Tongue (tissue), 2 donors: ENCODE data around the gene PDCD1. TPM values are rescaled to one million over a fixed set of nuclear protein-coding genes. Genes with fewer than 3 reads are reported as not detected.

Experiments used
- DNase-seq: peaks from one replicate; pipeline ENCODE4 v3.0.0-alpha.2; 2015
- total RNA-seq: library from RNA; depleted of rRNA; stranded (reverse); fragments of >200 nt; gene quantifications from one replicate; pipeline ENCODE4 v1.2.3, GENCODE V29; 2014

PDCD1 gene
- total RNA-seq, 1 donor from 2014 or later = not detected

DNA sequence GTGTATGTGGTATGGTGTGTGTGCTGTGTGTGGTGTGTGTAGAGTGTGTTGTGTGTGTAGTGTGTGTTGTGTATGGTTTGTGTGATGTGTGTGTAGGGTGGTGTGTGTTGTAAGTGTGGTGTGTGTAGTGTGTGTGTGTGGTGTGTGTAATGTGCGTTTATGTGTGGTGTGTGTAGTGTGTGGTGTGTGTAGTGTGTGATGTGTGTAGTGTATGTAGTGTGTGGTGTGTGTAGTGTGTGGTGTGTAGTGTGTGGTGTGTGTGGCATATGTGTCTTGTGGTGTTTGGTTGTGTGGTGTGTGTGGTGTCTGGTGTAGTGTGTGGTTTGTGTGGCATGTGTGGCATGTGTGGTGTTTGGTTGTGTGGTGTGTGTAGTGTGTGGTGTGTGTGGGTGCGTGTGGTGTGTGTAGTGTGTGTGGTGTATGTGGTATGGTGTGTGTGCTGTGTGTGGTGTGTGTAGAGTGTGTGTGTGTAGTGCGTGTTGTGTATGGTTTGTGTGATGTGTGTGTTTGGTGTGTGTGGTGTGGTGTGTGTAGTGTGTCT is 6.8 kb upstream of the PDCD1 start:
- DNase-seq = no peak

DNA sequence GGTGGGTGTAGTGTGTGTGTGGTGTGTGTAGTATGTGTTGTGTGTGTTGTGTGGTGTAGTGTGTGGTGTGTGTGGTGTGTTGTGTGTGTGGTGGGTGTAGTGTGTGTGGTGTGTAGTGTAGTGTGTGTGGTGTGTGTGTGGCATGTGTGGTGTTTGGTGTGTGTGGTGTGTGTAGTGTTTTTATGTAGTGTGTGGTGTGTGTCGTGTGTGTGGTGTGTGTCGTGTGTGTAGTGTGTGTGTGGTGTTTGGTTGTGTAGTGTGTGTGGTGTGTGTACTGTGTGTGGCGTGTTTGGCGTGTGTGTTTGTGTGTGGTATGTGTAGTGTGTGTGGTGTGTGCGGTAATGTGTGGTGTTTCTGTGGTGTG is 6.1 kb upstream of the PDCD1 start:
- DNase-seq = no peak

DNA sequence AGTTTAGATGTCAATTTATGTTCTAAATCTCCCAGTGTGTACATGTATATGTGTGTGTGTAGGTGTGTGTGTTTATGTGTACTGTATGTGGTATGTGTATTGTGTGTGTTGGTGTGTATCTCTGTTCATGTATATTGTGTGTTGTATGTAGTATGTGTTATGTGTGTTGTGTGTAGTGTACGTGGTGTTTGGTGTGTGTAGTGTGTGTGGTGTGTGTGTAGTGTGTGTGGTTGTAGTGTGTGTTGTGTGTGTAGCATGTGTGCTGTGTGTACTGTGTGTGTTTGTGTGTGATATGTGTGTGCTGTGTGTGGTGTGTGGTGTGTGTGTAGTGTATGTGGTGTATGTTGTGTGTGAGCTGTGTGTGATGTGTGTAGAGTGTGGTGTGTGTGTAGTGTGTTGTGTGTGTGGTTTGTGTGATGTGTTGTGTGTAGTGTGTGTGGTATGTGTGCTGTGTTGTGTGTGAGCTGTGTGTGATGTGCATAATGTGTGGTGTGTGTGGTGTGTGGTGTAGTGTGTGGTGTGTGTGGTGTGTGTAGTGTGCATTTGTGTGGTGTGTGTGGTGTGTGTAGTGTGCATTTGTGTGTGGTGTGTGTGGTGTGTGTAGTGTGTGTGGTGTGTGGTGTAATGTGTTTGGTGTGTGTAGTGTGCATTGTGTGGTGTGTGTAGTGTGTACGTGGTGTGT is 5.6 kb upstream of the PDCD1 start:
- no peak for DNase-seq

DNA sequence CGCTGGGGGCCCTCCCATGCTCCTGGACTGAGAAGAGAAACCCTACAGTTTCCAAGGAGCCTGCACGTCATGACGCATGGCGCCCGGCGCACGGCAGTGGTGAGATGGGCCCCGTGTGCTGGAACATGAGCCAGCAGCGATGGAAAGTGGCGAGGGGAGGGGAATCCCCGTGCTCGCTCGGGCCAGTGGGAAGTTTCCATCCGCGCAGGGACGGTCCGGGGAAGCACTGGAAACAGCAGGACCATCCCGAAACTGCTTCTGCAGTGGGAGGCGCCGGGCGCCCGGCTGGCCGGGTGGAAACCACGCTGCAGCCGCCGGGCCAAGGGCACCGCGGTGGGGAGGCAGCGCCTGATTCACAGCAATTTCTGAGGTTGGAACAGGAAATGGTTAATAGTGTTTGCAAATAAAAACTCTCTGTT is 4.9 kb upstream of the PDCD1 start:
- DNase-seq = no peak

DNA sequence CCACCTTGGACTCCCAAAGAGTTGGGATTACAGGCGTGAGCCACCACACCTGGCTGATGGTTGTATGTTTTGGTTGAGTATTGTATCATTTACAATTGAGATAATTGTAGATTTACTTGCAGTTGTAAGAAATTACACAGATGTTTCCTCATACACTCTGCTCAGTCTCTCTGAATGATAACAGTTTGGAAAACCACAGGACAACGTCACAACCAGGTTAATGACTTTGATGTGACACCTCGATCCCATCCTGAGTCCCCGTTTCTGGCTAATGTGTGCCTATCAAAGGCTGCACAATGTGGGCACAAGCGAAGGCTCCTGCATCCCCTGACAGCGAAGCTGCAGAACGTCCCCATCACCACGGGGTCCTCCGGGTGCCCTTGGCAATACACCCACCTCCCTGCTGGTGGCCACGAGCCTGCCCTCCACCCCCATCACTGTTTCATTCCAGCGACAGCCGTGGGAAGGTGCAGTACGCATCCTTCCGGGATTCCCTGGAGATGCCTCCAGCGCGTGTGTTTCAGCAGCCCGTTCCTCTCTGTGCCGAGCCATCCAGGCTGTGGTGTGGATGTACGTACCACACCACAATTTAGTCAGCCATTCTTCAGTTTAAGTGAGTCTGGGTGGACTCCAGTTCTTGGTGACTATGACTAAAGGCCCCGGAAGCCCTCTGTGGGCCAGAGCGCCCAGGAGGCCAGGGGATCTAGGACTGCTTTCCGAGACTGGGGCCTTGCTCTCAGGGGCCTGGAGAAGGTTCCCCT is 4.3 kb upstream of the PDCD1 start:
- DNase-seq = no peak

DNA sequence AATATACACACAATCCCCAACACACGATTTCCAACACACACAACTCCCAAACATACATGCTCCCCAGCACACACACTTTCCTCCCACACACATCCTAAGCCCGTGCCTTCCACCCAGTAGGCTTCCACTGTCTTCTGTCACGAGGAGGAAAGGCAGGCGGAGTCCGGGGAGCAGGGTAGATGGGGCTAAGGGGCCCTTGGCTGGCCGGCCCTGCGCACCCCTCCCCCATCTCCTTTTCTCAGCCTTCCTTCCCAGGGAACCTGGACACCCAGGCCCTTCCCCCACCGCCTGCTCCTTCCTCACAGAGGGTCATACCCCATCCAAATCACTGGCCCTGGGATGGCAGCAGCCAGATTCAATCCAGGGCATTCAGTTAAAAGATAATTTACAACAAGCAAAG is 3.4 kb upstream of the PDCD1 start:
- no peak for DNase-seq

DNA sequence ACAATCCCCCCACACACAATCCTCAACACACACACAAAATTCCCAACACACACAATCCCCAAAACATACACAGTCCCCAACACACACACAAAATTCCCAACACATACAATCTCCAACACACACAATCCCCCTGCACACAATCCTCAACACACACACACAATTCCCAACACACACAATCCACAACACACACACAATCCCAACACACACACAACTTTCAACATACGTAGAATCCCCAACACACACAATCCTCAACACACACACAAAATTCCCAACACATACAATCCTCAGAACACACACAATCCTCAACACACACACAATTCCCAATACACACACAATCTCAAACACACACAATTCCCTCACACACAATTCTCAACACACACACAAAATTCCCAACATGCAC is 2.6 kb upstream of the PDCD1 start:
- DNase-seq = no peak

DNA sequence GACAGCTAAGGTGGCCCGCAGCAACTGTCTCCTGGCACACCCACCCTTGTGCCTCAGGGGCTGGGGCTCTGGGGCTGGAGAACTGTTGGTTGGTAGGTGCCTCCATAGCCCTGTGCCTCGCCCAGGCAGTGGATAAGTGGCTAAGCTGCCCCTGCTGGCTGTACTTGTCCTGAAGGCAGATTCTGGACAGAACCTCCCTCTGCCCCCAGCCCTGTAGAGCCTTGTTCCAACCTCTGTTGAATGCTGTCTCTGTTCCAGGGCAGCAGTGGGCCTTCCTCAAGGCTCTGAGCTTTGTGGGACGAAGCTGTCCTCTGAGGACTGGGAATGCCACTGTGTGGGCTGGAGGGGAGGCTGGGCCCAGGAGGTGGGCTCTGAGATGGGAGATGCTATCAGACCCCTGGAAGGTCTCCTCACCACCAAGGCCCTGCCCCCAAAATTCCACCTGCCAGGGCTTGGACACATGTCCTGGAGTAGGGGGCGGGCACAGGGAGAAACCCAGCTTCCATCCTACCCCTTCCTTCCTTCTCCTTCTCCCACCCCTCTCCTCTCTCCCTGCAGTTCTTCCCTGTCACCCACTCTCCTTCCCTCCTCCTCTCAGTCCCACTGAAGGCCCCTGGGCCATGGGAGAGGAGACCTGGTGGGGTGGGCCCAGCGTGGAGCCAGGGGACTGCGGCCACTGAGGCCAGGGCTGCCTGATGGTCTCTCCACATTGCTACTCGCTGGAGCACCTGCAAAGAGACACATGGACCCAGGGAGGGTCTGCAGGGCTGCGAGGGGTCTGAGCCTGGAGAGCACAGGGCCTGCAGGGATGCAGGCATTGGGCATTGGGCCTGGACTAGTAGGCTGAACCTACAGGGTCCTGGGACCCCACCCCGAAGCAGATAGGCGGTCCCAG is 1.7 kb upstream of the PDCD1 start:
- DNase-seq = no peak

DNA sequence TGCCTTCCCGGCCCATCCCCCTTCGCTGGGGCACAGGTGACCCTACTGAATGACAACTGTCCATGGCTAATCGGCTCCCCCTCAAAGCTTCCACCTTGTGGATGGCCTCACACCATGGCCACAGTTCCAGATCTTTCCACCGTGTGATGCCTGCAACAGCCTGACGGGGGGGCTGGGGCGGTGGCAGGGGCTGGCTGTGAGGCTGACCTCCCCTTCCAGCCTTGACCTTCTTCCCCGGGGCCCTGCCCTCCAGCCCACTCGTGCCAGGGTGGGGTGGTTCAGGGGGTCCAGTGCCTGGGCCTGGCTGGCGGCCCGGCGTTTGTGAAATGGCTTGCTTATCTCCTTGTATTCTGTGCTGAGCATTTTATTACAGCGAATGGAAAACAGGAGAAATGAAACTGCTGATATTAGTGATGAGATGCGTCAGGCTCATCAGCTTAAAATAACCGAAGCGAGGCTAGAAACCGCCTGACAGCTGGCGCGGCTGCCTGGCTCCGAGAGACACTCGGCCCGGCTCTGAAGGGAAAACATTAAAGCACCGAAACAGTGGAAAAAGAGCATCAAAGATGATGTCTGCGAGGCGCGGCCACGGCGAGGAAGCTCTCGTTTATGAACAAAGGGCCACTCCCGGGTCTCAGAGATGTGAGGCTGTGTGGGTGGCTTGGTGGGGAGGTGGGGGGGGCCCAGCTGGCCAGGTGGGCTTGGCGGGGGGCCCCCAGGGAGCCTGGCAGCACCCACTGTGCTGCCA is 916 bp upstream of the PDCD1 start:
- DNase-seq = peak; percentile 78

DNA sequence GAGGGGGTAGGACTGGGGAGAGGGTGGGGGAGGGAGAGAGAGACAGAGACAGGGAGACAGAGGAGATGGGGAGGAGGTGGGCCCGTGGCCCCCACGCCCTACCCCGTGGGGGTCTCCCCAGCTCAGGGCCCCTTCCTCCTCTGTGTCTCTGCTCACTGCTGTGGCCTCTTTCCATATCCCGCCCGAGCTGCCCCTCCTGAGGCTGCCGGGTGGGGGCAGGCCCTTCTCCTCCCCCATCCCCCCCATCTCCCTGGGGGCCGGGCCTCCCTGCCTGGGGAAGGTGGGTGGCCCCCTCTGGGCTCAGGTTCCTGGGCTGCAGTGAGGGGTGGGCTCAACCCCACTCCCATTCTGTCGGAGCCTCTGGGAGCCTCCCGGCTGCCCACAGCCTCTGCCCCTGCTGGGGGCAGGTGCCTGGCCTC is 332 bp upstream of the PDCD1 start:
- DNase-seq = no peak

DNA sequence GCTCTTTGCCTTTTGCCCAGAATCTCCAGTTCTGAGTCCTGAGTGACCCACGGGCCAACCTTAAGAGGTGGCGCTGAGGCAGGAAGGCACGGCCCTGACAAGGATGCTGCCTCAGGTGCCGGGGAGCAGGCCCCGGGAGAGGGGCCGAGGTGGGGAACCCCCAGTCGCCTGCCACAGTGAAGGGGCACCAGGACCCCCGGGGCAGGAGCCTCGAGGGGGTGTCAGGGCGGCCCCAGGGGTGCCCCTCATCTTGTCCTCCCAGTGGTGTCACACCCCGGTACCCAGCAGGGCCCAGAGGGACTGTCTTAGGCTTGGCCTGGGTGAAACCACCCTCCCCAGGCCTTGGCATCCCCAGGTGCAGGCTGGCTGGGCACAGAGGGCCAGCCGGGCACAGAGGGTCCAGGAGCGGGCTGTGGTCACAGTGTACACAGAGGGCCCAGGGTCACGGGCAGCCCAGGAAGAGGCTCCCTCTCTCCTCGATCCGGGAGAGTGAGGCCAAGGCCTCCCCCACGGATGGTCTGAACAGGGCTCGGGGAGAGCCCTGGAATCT is 1.0 kb downstream of the PDCD1 start:
- no peak for DNase-seq

DNA sequence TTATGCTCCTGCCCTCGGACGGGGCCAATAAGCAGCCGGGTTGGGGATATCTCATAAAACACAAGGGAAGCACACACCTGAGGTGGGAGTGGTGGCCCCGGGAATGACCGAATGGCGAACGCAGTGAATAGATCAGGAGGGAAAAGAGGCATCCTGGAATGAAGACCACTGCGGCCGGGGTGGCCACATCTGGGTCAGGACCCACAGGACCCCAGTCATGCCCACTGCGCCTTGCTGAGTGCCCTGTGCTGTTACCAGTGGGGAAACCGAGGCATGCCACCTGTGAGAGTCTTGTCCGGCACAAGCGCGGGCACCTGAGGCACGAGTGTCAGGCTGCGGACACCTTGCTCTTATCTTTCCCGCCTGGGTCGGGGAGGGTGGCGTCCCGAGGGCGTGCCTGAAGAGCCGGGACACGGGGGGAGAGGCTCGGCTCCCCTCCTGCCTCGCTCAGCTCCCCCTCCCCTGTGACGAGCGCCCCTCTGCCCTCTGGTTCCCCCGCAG is 1.6 kb downstream of the PDCD1 start:
- no peak for DNase-seq

DNA sequence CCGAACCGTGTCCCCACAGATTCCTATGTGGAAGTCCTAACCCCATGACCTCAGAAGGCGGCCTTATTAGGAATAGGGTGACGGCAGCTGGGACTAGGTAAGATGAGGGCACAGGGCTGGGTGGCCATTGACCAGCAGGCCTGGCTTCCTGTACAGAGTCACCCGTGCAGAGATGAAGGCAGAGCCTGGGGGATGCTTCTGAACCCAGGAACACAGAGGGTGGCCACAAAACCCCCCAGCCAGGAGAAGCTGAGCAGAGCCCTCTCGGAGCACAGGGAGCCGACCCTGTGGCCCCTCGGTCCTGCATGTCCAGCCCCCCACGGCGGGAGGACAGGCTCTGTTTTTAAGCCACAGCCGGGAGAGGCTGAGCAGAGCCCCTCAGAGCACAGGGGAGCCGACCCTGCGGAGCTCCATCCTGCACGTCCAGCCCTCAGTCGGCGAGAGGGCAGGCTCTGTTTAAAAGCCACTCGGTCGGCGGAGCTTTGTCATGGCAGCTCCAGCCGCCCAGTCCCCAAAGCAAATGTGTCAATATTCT is 2.7 kb downstream of the PDCD1 start:
- DNase-seq = no peak

DNA sequence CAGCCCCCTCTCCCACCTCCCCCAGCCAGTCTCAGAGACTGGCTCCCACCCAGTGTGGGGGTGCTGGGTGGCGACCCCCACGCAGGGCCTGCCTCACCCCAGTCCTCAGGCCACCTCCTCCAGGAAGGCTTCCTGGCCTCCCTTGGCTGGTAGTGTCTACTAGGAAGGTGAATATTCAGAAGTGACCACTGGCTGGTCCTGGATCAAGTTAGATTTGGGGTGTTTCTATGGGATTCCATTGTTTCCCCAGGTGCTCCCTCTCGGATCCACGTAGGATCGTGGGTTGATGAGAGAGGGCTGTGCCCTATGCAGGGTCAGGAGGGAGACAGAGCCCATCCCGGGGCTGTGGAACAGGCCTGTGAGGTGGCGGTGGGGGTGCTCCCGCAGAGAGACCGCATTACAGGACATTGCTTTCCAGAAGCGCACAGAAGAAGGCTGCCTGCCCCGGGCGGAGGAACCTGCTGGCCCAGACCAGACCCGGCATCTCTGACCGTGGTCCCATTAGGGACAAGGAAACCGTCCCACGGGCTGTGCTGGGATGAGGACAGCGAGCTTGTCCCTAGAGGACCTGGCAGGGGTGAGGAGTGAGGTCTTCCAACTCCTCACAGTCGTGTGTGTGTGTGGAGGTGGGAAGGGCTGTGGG is 3.3 kb downstream of the PDCD1 start:
- DNase-seq = no peak

DNA sequence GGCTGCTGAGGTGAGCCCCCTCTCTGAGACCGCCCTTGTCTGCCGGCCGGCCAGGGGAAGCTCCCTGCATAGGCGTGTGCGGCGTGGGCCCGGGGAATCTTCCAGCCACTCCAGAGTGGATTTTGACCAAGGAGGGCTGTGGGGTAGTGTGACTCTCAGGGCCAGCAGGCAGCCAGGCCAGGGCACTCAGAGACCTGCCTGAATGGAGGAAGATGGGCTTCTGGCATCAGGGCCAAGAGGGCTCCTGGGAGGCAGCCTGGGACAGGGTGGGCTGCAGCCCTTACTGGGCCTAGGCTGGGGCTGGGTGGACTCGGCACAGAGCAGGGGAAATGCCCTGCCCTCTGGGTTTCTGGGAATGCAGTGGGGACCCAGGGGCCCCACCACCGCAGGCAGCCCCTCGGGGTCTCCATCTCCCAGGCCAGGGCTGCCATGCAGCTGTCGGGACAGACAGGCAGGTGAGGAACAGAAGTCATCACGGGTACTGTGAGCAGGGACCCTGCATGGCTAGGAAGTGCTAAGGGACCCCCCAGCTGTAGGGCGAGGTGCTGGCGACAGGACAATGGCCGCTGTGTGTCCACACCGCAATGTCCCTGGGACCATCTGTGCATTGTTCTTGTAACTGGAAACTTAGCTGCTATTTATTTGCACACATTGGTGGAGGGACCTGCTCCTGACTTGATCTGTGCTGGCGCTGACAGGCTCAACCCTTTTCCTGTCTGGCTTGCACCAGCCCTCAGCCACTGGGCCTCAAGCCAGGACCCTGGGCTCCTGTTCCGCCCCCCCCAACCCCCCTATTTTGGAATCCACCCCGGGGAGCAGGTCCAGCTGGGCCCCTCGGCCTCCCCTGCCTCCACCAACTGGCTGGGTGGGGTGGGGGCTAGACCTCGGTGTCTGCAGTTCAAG is 4.1 kb downstream of the PDCD1 start:
- DNase-seq = no peak

DNA sequence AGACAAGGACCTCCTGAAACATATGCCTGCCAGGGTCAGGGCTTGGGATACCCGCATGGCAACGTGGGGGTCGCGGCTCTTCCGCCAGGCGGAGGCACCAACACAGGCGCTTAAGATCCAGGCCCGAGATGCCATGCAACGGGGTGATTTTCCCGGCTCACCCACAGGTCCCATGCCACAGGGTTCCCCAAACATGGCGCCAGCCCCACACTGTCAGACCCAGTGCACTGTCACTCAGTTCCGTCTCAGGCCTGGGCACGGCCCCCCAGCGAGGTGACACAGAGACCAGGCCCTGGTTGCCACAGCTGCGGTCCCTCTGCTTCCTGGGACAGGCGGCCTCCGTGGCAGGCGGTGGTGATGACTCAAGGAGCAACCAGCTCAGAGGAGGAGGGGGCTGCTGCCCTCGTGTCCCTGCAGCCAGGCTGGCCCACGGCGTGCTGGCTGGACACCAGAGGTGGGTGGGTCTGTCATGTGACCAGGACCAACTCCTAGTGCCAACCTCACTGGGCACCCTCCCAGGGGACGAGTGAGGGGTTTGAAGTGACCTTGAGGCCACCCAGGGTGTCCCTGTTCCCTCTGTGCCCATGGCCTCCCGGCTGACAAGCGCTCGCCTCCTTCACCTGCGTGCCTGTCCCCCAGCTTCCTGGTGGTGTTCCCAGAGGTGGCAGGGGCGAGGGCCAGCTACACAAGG is 4.9 kb downstream of the PDCD1 start:
- no peak for DNase-seq

DNA sequence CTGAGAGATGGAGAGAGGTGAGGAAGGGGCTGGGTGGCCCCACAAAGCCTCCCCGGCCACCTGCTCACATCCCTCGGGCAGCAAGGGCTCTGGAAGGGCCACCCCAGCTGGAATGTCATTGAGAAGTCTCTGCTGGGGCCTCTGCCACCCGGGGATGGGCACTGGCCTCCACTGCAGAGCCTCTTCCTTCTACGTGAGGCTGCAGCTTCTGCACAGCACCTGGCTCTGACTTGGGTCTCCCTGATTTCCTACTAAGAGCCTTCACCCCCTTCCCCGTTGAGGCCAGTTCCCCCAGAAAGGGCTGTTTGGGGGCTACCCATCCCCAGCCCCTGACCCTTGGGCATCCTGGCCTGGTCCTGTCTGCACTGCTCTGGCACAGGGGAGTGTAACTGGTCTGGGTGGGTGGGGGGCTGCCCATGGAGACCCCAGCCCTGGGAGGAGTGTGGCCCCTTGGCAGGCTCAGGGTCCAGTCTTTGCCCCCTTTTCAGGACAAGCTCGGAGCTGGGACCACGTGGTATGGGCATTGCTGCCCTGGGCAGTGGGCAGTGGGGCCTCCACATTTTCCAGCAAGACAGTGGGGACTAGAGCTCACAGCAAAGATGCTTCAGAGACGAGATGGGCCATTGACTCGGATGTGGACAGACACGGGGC is 5.6 kb downstream of the PDCD1 start:
- no peak for DNase-seq
